Lung (tissue), 12 donors: ENCODE measurements around the gene SIM2. TPM values are rescaled to one million over a fixed set of nuclear protein-coding genes. Genes with fewer than 3 reads are reported as not detected.

Experiments used
- ATAC-seq: fragments of 200-7000 bp; cut with Tn5 transposase; one replicate; pipeline ENCODE4 v1.9.1; 2020; ENCODE audit warnings: moderate number of reproducible peaks; ENCODE audit not compliant: insufficient read depth, low FRiP score
- DNase-seq, 3 donors: peaks; one replicate each; pipeline ENCODE4 v3.0.0-alpha.2; 2013 to 2017
- H3K27ac ChIP-seq, 2 donors: one replicate each; pipeline ENCODE4 v1.5.1; 2013; ENCODE audit warnings: mild to moderate bottlenecking in 2 of 2, moderate library complexity in 2 of 2, control low read depth in 1 of 2, inconsistent platforms in 1 of 2, low read depth in 1 of 2, low read length in 1 of 2
- H3K27me3 ChIP-seq, 3 donors: one replicate each; pipeline ENCODE4 v1.5.1; 2013; ENCODE audit warnings: low read length in 2 of 3; ENCODE audit not compliant: control insufficient read depth in 3 of 3, insufficient read depth in 3 of 3
- H3K36me3 ChIP-seq, 4 donors: one replicate each; pipeline ENCODE4 v1.5.1; 2013; ENCODE audit warnings: low read length in 4 of 4, mild to moderate bottlenecking in 1 of 4, moderate library complexity in 1 of 4; ENCODE audit not compliant: control insufficient read depth in 4 of 4, insufficient read depth in 4 of 4
- H3K4me1 ChIP-seq, 5 donors: one replicate each; pipeline ENCODE4 v1.5.1; 2013; ENCODE audit warnings: low read length in 5 of 5, mild to moderate bottlenecking in 2 of 5, moderate library complexity in 1 of 5; ENCODE audit not compliant: control insufficient read depth in 5 of 5, insufficient read depth in 5 of 5
- H3K4me3 ChIP-seq: one replicate; pipeline ENCODE4 v1.5.1; 2013; ENCODE audit warnings: mild to moderate bottlenecking, control low read depth, moderate library complexity
- H3K9ac ChIP-seq, 2 donors: one replicate each; pipeline ENCODE4 v1.5.1; 2013; ENCODE audit warnings: low read length in 2 of 2, control low read depth in 1 of 2; ENCODE audit not compliant: insufficient read depth in 1 of 2
- H3K9me3 ChIP-seq, 4 donors: one replicate each; pipeline ENCODE4 v1.5.1; 2013; ENCODE audit warnings: low read length in 3 of 4, mild to moderate bottlenecking in 1 of 4, moderate library complexity in 1 of 4; ENCODE audit not compliant: control insufficient read depth in 4 of 4, insufficient read depth in 3 of 4
- CTCF ChIP-seq: IDR thresholded peaks from 2 replicates; pipeline ENCODE4 v1.5.1; 2012; ENCODE audit warnings: mild to moderate bottlenecking; ENCODE audit errors: control extremely low read depth, extremely low read depth
- WGBS, 2 donors: extraction: QIAGEN DNeasy Blood & Tissue Kit; methylation state at CpG; one replicate each; pipeline ENCODE4 v1.1.7; 2013; 5-methylcytosine and 5-hydroxymethylcytosine counted together
- polyA plus RNA-seq, 2 donors: library from polyadenylated mRNA; stranded (reverse); fragments of 200-250 nt; gene quantifications; one replicate each; pipeline ENCODE4 v1.2.1, GENCODE V29; 2013
- total RNA-seq, 2 donors: library from RNA; depleted of rRNA in 1 of 2; stranded (reverse); fragments of >200 nt in 1 of 2; gene quantifications; one replicate each; pipeline ENCODE4 v1.2.1, GENCODE V29; 2014 to 2021
- donor health status: control.
- donor health status: control.
- donor health status: Bipolar disorder and iron deficiency.
- donor health status: healthy.
- donor health status: DM: yes; HTN: yes; CAD: no.

Gene SIM2
- total and polyA plus RNA-seq, 4 donors, result not detected

GRCh38 chr21:36704958-36705678 lies 6.2 kb downstream of the SIM2 start:
- TF ChIP-seq CTCF, result no peak
- DNase-seq (peak in 1 of 3 donors; percentile 14), ATAC-seq (no peak)
- H3K27me3 ChIP-seq, result peaks cover 0 to 98% (median 86%) of the 10 kb centered on the region in 3 donors
- peaks cover 0 to 35% (median 20%) of the 10 kb centered on the region in 5 donors for H3K4me1 ChIP-seq
- H3K9ac ChIP-seq, result no peak overlapping the region
- H3K9me3 ChIP-seq, result peaks cover 0 to 13% (median 0%) of the 10 kb centered on the region in 4 donors
- WGBS, 2 donors, result 6 to 9% methylated on average over 39 of the region's 39 CpGs
- no peak overlapping the region for H3K27ac ChIP-seq
- no peak overlapping the region for H3K4me3 ChIP-seq
- H3K36me3 ChIP-seq, result no peaks in the 10 kb centered on the region

GRCh38 chr21:36705679-36706481 lies 7.0 kb downstream of the SIM2 start:
- Histone ChIP-seq H3K9me3 (peaks cover 0 to 13% (median 0%) of the 10 kb centered on the region in 4 donors), H3K4me3 (no peak overlapping the region), H3K4me1 (peaks cover 0 to 37% (median 15%) of the 10 kb centered on the region in 5 donors), H3K9ac (no peak overlapping the region), H3K27me3 (peaks cover 0 to 98% (median 88%) of the 10 kb centered on the region in 3 donors), H3K27ac (no peak overlapping the region), H3K36me3 (no peaks in the 10 kb centered on the region)
- DNase-seq (peak in 1 of 3 donors; percentile 14), ATAC-seq (no peak)
- no peak for TF ChIP-seq CTCF
- WGBS, 2 donors, result 8 to 10% methylated on average over 22 of the region's 22 CpGs

- Histone ChIP-seq H3K4me1 (peaks cover 0 to 31% (median 13%) of the 10 kb centered on the region in 5 donors), H3K9ac (no peak overlapping the region)
These were observed 7.6 kb downstream of the SIM2 start for GRCh38 chr21:36706482-36706852.

More at GRCh38 chr21:36706482-36706852, 7.6 kb downstream of the SIM2 start:
- no peak for TF ChIP-seq CTCF
- Histone ChIP-seq H3K27me3 (peaks cover 0 to 98% (median 89%) of the 10 kb centered on the region in 3 donors), H3K4me3 (no peak overlapping the region), H3K9me3 (peaks cover 0 to 13% (median 0%) of the 10 kb centered on the region in 4 donors), H3K27ac (no peak overlapping the region), H3K36me3 (no peaks in the 10 kb centered on the region)
- ATAC-seq (no peak), DNase-seq (no peak)
- WGBS, 2 donors, result 5 to 11% methylated on average over 13 of the region's 13 CpGs
